ENCODE results near the gene DCDC2. TPM values are rescaled to one million over a fixed set of nuclear protein-coding genes. Genes with fewer than 3 reads are reported as not detected.
"Not testable (repeated sequence)": the region's sequence is repeated elsewhere in the genome, so short reads cannot be mapped to it uniquely, and the experiment has no call there.

The DCDC2 gene
- total RNA-seq, 3 donors from 2014 or later = 0.44 to 3.2 (median 2.6) TPM

DNA sequence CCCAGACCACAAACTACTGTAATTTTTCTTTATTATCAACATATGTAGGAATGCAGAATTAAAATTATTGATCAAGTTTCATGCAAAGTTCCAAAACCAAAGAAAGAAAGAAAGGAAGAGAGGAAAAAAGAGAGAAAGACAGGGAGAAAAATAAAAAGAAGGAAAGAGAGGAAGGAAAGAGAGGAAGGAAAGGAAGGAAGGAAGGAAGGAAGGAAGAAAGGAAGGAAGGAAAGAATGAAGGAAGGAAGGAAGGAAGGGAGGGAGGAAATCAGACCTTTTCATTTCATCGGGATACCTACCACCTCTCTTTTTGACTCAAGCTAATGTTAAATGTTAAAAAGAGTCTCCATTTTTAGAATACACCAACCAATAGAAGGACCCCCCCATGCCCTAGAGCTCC, 31.9 kb downstream of the DCDC2 start:
- no peak for DNase-seq
- Histone ChIP-seq H3K4me3 (no peak overlapping the region), H3K36me3 (ENCODE audit: low read depth) (no peaks in the 10 kb centered on the region), H3K4me1 (ENCODE audit: low read depth) (no peaks in the 10 kb centered on the region), H3K9me3 (no peaks in the 10 kb centered on the region)
- no peak for ATAC-seq
- intact Hi-C loops (cut with DNase I, micrococcal nuclease) = no loop called here
- TF ChIP-seq, protein P1, sequence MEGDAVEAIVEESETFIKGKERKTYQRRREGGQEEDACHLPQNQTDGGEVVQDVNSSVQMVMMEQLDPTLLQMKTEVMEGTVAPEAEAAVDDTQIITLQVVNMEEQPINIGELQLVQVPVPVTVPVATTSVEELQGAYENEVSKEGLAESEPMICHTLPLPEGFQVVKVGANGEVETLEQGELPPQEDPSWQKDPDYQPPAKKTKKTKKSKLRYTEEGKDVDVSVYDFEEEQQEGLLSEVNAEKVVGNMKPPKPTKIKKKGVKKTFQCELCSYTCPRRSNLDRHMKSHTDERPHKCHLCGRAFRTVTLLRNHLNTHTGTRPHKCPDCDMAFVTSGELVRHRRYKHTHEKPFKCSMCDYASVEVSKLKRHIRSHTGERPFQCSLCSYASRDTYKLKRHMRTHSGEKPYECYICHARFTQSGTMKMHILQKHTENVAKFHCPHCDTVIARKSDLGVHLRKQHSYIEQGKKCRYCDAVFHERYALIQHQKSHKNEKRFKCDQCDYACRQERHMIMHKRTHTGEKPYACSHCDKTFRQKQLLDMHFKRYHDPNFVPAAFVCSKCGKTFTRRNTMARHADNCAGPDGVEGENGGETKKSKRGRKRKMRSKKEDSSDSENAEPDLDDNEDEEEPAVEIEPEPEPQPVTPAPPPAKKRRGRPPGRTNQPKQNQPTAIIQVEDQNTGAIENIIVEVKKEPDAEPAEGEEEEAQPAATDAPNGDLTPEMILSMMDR (IDR thresholded peaks at IDR 0.05) = no peak

DNA sequence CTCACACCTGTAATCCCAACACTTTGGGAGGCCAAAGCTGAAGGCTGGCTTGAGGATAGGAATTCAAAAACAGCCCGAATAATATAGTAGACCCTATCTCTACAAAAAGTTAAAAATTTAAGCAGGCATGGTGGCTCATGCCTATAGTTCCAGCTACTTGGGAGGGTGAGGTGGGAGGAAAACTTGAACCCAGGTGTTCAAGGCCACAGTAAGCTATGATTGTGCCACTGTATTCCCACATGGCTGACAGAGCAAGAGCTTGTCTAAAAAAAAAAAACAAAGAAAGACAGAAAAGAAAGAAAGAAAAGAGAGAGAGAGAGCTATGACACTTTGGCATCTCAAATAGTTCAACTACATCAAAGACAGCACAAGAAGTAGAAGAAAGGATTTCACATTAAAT, 33.2 kb downstream of the DCDC2 start:
- no peaks in the 10 kb centered on the region for H3K36me3 ChIP-seq (ENCODE audit: low read depth)
- intact Hi-C loops (cut with DNase I, micrococcal nuclease) = no loop called here
- no peak for ATAC-seq
- no peaks in the 10 kb centered on the region for H3K9me3 ChIP-seq
- DNase-seq = no peak
- no peaks in the 10 kb centered on the region for H3K4me1 ChIP-seq (ENCODE audit: low read depth)
- H3K4me3 ChIP-seq = no peak overlapping the region
- TF ChIP-seq, protein P1 (IDR thresholded peaks at IDR 0.05) = no peak

DNA sequence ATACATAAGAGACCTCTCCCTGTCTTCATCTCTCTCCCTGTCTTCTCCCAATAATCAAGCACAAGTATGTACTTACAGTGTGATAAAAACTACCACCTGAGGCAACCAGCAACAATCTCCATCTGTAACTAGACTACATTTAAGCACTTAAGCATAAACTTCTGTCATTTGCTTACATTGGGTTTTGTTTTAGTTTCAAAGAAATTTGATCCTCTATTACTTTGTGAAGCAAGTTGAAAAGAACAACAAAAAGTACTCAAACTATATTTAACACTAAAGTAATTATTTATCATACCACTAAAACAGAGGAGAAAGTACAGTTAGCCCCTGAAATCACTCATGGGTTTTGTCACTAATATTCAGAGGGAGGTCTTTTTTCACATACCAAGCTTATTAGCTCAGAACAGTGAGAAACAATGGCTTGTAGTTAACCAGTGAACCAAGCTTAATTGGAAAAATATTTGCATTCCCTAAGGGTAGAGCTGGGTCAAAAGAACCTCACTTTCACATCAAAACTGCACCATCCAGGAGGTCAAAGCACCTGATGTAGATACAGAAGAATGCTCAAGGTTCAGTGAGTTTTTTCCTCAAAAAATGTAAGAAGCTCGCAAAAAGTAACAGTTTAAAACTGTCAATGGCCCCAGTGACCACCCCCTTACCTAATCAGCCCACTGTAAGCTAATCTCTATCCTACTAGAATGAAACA, 34.1 kb downstream of the DCDC2 start:
- DNase-seq (no peak), ATAC-seq (no peak)
- no peak overlapping the region for H3K4me3 ChIP-seq
- H3K4me1 ChIP-seq (ENCODE audit: low read depth) = no peaks in the 10 kb centered on the region
- no peaks in the 10 kb centered on the region for H3K9me3 ChIP-seq
- TF ChIP-seq, protein P1 (IDR thresholded peaks at IDR 0.05) = no peak
- intact Hi-C loops (cut with DNase I, micrococcal nuclease) = no loop called here
- no peaks in the 10 kb centered on the region for H3K36me3 ChIP-seq (ENCODE audit: low read depth)

DNA sequence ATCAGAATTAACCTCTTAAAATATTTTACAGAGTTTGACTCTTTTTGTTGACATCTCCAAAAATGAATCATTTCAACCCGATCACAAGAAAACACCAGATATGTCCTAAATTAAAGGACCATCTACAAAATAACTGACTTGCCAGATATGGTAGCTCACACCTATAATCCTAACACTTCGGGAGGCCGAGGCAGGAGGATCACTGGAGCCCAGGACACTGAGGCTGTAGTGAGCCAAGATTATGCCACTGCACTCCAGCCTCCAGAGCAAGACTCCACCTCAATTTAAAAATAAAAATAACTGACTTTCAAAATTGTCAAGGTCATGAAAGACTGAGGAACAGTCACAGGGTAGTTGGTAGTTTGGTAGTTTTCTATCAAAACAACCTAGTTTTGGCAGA, 34.9 kb downstream of the DCDC2 start:
- ATAC-seq (no peak), DNase-seq (no peak)
- intact Hi-C loops (cut with DNase I, micrococcal nuclease) = no loop called here
- Histone ChIP-seq H3K4me1 (ENCODE audit: low read depth) (no peaks in the 10 kb centered on the region), H3K4me3 (no peak overlapping the region), H3K36me3 (ENCODE audit: low read depth) (no peaks in the 10 kb centered on the region), H3K9me3 (no peaks in the 10 kb centered on the region)
- TF ChIP-seq, protein P1 (IDR thresholded peaks at IDR 0.05) = no peak

DNA sequence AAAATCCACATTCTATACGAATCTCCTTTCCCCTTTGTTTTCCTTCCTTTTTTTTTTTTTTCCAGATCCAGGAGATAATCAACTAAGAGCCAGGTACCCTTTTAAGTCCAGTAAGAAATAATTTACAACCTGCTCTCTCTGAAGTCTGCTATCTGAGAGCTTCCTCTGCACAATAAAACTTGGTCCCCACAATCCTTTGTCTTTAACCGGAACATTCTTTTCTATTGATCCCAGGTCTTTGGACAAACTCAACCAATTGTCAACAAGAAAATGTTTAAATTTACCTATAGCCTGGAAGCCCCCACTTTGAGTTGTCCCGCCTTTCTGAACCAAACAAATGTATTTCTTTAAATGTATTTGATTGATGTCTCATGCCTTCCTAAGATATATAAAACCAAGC, 35.4 kb downstream of the DCDC2 start:
- H3K4me3 ChIP-seq; DNase-seq; H3K9me3 ChIP-seq; intact Hi-C loops (cut with DNase I, micrococcal nuclease); ATAC-seq; H3K36me3 ChIP-seq (ENCODE audit: low read depth); H3K4me1 ChIP-seq (ENCODE audit: low read depth): not testable (repeated sequence)

DNA sequence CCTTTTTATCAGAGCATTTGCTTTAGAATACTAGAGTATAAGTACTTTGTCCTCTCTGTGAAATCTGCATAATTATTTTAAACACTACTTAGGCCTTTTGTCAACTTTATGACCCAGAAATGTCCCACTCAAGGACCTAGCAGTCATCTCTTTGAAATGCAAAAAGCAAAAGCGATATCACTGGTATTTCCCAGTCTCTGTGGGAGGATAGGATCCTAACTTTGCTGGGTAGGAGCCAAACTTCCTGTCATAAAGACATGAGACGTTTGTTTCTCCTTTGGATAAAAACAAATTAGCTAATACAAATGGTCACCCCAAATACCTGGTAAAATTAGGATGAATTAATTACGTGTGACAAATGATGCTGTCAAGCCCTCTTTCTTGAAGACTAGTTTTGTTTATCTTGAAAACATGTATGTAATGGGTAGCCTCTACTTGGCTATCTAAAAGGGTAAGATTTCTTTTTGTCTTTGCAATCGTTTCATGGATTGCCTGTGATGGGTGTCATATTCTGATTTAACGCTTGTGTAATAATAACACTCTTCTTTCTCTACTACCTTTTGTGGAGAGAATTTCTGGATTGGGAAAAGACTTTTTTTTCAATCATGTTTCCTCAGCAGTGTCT, 36.2 kb downstream of the DCDC2 start:
- intact Hi-C loops (cut with DNase I, micrococcal nuclease) = no loop called here
- no peak overlapping the region for H3K4me3 ChIP-seq
- ATAC-seq (no peak), DNase-seq (no peak)
- H3K36me3 ChIP-seq (ENCODE audit: low read depth) = no peaks in the 10 kb centered on the region
- no peaks in the 10 kb centered on the region for H3K4me1 ChIP-seq (ENCODE audit: low read depth)
- TF ChIP-seq, protein P1 (IDR thresholded peaks at IDR 0.05) = no peak
- no peaks in the 10 kb centered on the region for H3K9me3 ChIP-seq
